Right forelimb (tissue), 1 donor: ENCODE data around the gene CXXC5.
"Not testable (repeated sequence)": the region's sequence is repeated elsewhere in the genome, so short reads cannot be mapped to it uniquely, and the experiment has no call there.

Source experiments
- DNase-seq: peaks from one replicate; pipeline ENCODE4 v3.0.0-alpha.2; 2018

CXXC5 gene

DNA sequence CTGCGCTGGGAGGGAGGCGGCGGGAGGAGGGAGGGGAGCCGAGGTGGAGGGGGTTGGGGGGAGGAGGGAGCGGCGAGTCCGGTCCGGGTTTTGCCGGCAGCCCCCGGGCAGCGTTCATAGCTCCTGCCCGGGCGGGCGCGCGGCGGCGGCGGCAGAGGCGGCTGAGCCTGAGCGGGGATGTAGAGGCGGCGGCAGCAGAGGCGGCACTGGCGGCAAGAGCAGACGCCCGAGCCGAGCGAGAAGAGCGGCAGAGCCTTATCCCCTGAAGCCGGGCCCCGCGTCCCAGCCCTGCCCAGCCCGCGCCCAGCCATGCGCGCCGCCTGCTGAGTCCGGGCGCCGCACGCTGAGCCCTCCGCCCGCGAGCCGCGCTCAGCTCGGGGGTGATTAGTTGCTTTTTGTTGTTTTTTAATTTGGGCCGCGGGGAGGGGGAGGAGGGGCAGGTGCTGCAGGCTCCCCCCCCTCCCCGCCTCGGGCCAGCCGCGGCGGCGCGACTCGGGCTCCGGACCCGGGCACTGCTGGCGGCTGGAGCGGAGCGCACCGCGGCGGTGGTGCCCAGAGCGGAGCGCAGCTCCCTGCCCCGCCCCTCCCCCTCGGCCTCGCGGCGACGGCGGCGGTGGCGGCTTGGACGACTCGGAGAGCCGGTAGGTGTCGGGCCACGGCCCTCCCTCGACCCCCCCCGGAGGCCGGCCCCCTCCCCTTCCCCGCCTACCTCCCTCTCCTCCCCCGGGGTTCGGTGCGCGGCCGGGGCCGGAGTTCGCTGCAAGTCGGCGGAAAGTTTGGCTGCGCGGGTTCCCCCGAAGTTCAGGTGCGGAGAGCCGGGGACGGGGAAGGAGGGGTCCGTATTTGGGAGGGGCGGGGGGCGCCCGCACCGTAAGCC is at the start of gene CXXC5:
Gene CXXC5 (plus strand): TSS at position 145 of the 877 bp plus-strand sequence. CDS start 32,175 bp downstream, outside the sequence.
- peak; percentile 92 for DNase-seq

DNA sequence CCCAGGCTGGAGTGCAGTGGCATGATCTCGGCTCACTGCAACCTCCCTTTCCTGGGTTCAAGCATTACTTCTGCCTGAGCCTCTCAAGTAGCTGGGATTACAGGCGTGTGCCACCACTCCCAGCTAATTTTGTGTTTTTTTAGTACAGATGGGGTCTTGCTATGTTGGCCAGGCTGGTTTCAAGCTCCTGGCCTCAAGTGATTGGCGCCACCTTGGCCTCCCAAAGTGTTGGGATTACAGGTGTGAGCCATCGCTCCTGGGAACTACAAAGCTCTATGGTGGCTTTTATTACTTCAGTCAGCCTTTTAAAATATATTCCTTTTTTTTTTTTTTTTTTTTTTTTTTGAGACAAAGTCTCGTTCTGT is 49.6 kb upstream of the CXXC5 start:
- DNase-seq, result not testable (repeated sequence)

GRCh38 chr5:139600336-139600949 is 47.7 kb upstream of the CXXC5 start:
- DNase-seq, result no peak

DNA sequence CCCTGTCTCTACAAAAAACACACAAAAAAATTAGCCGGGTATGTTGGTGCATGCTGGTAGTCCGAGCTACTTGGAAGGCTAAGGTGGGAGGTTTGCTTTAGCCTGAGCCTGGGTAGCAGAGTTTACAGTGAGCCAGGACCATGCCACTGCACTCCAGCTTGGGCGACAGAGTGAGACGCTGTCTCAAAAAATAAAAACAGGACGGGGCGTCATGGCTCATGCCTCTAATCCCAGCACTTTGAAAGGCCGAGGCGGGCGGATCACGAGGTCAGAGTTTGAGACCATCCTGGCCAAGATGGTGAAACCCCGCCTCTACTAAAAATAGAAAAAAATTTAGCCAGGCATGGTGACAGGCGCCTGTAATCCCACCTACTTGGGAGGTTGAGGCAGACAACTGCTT is 46.7 kb upstream of the CXXC5 start:
- DNase-seq, result no peak

DNA sequence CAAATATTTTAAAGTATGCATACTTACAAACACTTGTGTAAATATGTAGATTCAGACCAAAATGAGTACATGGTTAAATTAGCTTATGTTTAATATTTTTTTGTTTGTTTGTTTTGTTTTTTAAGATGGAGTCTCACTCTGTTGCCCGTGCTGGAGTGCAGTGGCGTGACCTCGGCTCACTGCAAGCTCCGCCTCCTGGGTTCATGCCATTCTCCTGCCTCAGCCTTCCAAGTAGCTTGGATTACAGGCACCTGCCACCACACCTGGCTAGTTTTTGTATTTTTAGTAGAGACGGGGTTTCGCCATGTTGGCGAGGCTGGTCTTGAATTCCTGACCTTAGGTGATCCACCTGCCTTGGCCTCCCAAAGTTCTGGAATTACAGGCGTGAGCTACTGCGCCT is 46.2 kb upstream of the CXXC5 start:
- DNase-seq, result not testable (repeated sequence)

DNA sequence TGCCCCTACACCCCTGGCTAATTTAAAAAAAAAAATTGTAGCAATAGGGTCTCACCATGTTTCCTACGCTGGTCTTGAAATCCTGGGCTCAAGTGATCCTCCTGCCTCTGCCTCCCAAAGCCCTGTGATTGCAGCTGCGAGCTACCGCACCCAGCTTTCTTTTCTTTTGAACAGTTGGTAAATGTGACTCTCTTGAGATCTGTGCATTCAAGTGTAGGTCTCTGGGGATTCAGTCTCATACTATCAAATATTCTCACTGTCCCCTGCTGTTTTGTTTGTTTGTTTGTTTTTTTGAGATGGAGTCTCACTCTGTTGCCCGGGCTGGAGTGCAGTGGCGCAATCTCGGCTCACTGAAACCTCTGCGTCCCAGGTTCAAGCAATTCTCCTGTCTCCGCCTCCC is 42.3 kb upstream of the CXXC5 start:
- DNase-seq, result no peak

GRCh38 chr5:139611703-139612584 is 36.2 kb upstream of the CXXC5 start:
- DNase-seq, result no peak

- no peak for DNase-seq
Measured at GRCh38 chr5:139619861-139620260, 28.3 kb upstream of the CXXC5 start.

DNA sequence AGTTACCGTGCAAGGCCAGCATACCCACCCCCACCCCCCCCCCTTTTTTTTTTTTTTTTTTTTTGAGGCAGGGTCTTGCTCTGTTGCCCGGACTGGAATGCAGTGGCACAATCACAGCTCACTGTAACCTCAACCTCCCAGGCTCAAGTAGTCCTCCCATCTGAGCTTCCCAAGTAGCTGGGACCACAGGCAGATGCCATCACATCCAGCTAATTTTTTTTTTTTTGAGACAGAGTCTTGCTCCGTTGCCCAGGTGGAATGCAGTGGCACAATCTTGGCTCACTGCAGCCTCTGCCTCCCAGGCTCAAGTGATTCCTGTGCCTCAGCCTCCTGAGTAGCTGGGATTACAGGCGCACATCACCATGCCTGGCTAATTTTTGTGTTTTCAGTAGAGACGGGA is 22.8 kb upstream of the CXXC5 start:
- DNase-seq, result not testable (repeated sequence)

DNA sequence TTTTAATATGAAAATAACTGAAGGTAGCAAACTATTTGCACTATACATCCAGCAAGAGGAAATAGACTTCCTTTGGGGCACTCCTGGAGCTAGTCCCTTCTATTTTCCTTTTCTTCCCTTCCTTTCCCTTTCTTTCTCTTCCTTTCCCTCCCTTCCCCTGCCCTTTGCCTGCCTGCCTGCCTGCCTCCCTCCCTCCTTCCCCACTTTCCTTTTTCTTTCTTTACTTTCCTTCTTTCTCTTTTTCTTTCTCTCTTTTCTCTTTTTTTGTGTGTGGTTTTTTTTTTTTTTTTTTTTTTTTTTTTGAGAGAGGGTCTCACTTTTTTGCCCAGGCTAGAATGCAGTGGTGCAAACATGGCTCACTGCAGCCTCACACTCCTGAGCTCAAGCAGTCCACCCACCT is 17.3 kb upstream of the CXXC5 start:
- no peak for DNase-seq

GRCh38 chr5:139631520-139632165 is 16.5 kb upstream of the CXXC5 start:
- DNase-seq, result no peak

- peak; percentile 86 for DNase-seq
Measured at GRCh38 chr5:139633295-139634027, 14.7 kb upstream of the CXXC5 start.

- DNase-seq, result no peak
Measured at GRCh38 chr5:139634028-139634325, 14.2 kb upstream of the CXXC5 start.

DNA sequence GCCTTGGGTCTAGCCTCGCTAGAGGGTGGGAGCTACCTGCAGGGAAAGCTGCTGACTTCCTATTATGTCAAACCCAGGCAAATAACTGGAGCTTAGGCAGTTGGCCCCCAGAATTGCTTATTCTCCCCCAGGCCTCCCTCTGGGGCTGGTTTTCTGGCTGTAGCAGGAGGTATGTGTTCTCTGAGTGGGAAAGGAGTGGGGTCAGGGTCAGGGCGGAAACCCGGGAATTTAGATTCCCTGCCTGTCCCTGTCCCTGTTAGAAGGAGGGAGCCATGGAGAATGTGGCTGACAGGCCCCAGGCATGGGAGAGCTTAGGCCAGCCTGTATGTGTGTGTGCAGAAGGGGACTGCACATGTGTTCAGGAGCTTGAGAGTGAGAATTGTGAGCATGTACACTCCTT is 13.6 kb upstream of the CXXC5 start:
- no peak for DNase-seq

- no peak for DNase-seq
Measured at GRCh38 chr5:139635191-139635590, 13.0 kb upstream of the CXXC5 start.

- DNase-seq, result peak; percentile 75
Measured at GRCh38 chr5:139635606-139636206, 12.4 kb upstream of the CXXC5 start.

- DNase-seq, result peak; percentile 50
Measured at GRCh38 chr5:139636207-139636792, 11.8 kb upstream of the CXXC5 start.

GRCh38 chr5:139636975-139637408 is 11.2 kb upstream of the CXXC5 start:
- DNase-seq, result peak; percentile 58

- peak; percentile 93 for DNase-seq
Measured at GRCh38 chr5:139637438-139638089, 10.6 kb upstream of the CXXC5 start.

GRCh38 chr5:139638090-139638735 is 9.9 kb upstream of the CXXC5 start:
- peak; percentile 86 for DNase-seq
